Fibroblast of skin of abdomen (primary cell): ENCODE results near the gene ABCG5.
A peak's percentile ranks its signal among the peaks of the same experiment; 100 is the strongest.

Experiments used
- DNase-seq: peaks from one replicate; pipeline ENCODE4 v3.0.0-alpha.2; 2013

ABCG5 gene

DNA sequence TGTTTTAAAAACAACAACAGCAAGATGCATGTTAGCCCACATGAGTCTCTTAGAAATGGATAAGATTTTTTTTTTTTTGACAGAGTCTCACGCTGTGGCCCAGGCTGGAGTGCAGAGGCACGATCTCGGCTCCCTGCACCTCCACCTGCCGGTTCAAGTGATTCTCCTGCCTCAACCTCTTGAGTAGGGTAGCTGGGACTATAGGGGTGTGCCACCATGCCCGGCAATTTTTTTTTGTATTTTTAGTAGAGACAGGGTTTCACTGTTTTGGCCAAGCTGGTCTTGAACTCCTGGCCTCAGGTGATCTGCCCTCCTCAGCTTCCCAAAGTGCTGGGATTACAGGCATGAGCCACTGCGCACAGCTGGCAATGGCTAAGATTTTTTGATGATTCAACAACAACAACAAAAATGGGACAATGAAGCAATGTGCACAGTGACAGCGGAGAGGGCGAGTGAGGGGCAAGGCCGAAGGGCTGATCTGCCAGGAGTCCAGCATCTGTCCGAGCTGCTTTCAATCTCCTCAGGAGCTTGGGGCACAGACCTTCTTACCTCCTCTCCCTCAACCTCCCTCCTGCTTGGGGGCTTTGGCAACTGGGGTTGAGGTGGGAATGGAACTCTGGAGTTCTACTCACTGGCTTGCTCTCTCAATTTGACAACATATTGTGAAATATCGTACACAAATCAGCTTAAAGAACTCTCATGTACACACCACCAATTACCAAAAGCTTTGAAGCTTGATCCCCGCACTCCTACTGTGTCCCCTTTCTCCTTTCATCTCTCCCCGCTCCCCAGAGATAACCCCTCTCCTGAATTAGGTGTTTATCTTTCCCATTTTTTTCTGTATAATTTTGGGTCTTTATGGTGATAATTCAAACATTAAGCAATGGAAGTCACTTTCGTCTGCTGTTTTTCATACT, 3.6 kb upstream of the ABCG5 start:
- no peak for DNase-seq

GRCh38 chr2:43840965-43841364, 2.3 kb upstream of the ABCG5 start:
- DNase-seq: no peak

DNA sequence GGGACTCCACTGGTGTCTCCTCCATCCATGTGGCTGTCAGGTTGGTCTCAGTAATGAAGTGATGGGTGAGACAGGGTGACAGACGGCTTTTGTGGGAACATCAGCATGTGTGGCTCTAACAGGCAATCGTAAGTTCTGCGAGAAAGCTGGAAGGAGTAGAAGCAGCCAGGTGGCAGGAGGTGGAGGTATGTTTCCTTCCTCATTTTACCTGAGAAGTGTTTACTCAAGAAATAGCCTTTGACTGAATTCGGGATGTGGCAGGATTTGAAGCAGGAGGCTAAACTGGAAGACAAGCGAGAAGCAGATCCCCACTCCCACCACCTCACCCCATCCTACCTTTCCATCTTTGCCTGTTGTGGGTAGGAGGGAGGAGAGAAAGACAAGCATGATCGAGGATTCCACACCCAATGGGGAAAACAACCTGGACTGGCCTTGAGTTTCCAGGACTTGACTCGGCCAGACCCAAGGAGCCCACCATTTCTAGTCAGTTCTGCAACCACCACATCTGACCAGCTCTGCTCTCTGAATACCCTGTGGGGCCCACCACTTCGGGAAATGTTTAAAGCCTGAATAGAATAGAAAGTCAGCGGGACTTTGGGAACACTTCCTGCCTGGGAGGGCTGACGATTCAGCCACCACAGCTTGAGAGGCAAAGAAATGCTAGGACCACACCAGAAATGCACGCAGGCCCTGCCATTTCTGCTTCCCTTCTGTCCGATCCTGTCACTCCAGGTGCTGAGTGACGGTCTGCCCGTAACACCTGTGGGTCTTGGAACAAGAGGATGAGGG, 1.3 kb upstream of the ABCG5 start:
- no peak for DNase-seq

DNA sequence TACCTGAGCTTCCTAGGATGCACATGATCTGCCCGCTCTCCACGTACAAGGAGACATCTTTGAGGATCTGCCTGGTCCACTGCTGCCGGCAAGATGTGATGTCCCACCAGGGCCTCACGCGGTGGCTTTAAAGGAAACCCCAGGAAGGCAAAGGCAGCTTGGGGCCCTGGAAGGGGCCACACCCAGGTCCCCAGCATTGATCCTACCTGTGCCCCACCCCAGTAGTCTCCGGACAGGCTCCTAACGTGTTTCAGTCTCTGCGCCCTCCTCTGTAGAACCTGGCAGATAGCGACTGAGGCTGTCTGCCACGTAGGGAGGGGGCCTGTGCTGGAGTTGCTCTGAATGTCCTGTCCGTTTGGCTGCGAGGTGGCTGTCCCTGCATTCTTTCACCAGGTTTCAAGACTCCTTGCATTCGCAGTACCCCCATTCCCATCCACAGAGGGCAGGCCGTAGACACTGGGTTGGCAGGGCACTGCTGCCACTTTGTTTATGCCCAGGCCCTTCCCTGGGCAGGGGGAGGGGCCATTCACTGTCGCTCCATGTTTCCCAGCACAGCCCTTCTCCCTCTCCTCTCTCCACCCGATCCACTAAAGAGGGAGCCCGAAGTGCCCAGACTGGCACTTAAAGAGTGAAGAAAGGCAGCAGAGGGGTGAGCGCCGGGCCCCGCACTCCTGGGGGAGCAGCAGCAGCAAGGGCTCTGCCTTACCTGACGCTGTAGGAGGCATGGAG, 644 bp downstream of the ABCG5 start:
- no peak for DNase-seq

GRCh38 chr2:43837033-43837432, 1.6 kb downstream of the ABCG5 start:
- DNase-seq: no peak

- DNase-seq: no peak
These were observed 6.2 kb downstream of the ABCG5 start for GRCh38 chr2:43832457-43832856.

GRCh38 chr2:43831543-43832294, 6.9 kb downstream of the ABCG5 start:
- no peak for DNase-seq

DNA sequence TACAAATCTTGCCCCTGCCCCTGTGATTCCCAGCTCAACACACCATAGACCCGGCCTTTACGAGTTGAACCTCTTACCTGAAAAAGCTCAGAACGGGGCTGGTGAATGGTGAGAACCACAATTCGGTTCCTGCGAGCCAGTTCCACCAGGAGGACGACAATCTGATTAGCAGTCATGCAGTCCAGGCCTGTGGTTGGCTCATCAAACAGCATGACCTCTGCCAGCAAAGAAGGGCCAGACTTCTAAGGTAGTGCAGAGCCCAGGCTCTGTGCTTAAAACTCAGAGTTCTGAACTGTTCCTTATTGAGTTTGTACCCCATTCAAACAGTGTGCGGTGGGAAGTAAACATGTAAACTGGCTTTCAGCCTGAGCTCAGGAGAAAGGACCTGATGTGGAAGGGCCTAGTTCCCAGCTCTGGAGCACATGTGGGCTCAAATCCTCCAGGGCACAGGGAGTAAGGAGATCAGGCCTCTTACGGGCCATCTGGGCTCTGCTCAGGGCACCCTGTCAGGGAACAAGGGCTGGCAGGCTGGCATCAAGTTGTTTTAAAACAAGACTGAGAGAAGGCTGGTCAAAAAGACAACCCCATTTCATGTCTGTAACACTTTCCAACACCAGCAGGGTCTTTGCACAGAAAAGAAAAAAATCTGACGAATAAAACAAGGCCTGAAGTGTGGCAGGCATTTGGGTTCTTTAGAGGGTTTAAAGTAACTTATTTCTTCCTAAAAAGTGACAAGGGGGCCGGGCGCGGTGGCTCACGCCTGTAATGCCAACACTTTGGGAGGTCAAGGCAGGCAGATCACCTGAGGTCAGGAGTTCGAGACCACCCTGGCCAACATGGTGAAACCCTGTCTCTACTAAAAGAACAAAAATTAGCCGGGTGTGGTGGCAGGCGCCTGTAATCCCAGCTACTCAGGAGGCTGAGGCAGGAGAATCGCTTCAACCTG, 12.1 kb downstream of the ABCG5 start:
- DNase-seq: no peak

DNA sequence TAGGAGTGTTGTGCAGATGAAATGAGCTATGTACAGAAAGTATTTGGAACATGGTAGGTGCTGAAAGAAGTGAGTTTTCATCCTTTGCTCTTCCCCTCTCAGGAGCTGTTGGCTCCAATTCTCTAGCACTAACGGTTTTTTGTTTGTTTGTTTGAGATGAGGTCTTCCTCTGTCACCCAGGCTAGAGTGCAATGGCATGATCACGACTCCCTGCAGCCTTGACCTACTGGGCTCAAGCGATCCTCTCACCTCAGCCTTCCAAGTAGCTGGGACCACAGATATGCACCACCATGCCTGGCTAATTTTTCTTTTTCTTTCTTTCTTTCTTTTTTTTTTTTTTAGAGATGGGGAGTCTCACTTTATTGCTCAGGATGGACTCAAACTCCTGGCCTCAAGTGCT, 12.8 kb downstream of the ABCG5 start:
- no peak for DNase-seq

DNA sequence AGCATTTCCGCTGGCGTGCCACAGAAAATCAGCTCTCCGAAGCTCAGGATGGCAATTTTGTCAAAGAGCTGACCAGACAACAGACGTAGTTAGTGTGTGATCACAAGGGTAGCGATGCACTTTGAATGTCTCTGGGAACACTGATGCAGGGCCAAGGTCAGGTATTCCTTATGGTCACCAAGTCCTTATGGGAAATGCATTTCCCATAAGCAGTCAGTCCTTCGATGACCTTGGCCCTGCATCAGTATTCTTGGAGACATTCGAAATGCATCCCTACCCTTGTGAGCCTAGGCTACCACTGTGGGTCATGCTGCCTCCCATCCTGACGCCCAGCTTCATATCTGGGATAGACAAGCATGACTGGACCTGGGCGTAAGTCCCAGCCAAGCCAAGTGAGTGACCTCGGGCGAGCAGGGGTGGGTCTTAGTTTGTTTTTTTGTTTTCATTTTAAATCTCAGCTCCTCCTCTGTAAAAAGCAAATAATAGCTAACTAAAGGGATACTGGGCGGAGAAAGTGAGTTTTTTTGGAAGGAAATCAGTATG, 13.6 kb downstream of the ABCG5 start:
- DNase-seq: no peak

- no peak for DNase-seq
These were observed 14.1 kb downstream of the ABCG5 start for GRCh38 chr2:43824512-43824911.

GRCh38 chr2:43823751-43824150, 14.9 kb downstream of the ABCG5 start:
- DNase-seq: no peak

DNA sequence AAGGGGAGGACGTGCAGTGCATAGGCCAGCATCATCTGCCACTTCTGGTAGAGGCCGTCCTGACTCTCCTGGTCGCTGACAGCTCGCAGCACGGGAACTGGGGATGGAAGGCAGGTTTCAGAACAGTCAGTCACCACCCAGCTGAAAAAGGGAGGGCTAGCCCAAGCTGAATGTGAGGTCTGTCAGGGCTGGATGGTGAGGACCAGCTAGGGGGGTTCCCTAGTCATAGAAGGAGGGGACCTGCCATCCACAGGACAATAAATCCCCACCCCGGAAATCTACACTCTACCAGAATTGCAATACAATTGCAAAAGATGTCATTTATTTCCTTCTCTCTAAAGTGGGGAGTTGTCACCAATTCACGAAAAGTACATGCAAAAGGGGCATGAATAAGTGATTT, 15.8 kb downstream of the ABCG5 start:
- DNase-seq: no peak

DNA sequence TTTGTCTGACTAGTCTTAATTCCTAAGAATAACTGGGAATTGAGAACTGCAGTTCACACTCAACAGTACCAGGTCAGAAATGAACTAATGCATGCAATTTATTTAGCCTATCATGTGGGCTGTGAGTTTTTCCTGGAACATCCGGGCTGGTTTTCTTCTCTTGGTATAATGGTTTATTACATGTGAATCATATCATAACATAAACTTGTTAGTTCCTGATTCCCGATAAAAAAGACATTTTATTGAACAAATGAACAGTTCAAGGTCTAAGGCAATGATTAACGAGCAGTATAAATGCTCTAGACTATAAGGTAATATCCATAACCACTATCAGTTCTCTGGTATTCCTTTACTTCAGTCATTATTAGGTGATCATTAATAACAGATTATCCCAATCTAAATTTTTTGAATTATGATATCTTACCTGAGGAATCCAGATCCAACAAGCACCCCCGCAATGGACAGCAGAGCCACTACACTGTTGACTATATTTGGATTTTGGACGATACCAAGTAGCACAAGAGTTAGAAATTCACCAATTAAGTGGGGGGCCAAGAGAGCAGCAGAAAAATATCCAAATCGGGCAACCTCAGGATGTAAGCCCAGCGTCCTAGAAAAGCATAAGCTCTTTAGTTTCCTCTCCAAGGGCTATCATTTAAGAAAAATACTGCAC, 19.0 kb downstream of the ABCG5 start:
- no peak for DNase-seq

DNA sequence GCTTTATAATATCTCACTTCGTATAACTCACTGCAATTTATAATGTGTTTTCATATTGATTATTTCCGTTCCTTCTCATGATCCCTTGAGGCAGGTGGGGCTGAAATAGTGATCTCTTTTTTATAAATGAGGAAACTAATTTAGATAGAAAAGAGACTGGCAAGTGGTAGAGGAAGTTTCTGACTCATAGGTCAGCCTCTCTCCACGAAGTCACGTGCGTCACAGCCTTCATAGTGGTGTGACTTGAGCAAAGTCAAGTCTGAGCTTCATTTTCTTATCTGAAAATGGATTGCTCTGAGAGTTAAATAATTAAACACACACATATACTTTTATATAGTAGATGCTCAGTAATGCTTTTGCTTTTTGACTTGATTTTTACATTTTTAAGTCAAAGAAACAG, 19.9 kb downstream of the ABCG5 start:
- DNase-seq: peak; percentile 4

DNA sequence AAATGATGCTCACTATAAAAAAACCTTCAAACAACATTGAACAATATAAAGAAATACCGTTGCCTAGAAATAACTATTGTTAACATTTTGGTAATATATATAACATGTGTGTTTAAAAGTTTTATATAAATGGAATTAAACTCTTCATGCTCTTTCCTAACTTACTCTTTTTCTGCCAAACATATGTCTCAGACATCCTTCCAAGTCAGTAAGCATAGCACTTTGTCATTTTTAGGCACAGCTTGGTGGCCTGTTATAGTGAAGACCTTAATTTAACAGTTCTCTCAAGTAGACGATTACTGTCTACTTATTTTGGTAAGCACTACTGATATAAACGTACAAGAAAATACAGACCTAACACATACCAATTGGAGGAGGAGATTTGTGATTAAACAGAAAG, 23.9 kb downstream of the ABCG5 start:
- DNase-seq: no peak

DNA sequence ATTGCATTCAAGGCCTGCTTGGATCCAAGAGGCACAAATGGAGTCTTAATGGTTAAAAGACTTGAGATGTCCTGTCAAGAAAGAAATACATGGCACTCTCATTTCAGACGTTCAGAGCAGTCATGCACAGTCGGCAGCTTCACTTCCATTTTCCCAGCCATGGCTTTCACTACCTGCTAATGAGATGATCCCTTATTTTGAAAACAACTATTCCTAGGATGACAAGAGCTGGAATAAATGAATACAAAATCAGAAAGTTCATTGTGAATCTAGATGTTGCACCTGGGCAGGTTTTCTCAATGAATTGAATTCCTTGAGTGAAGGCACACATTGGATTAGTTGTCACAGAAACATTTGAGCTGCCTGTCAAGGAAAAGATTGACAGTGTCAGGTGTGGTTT, 25.7 kb downstream of the ABCG5 start:
- DNase-seq: no peak

GRCh38 chr2:43812006-43812405, 26.6 kb downstream of the ABCG5 start:
- DNase-seq: no peak

DNA sequence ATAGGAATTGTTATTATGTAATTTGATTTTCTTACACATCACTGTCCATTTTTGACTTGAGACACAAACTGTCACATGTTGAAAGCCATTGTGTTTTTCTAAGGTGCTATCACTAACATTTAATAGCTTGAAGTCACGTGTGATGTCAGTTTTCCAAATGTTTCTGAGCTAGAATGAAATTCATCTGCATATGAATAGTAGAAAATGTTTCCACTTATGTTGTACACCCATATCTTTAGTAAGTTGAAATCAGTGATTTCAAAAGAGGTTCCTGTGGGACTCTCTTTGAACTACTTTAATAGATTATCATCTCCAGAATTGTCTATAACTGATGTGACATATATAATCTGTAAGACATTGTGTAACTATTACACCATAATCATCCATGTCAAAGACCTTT, 27.8 kb downstream of the ABCG5 start:
- DNase-seq: no peak

- no peak for DNase-seq
These were observed 28.2 kb downstream of the ABCG5 start for GRCh38 chr2:43810452-43810851.

DNA sequence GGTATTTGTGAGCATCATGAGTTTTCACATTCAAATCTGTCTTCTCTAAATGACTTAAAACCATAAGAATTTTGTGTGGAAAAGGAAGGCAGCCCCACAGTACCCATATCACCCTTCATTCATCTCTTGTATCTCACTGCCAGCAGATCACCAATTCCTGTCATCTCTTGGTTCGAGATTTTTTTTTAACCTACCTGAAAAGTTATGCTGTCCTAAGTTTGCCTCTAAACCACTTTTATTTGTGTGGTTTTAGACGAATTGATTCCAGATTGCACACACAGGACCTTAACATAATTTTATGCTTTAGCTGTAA, 32.0 kb downstream of the ABCG5 start:
- DNase-seq: no peak
